ENCODE results near the gene SLC39A1. TPM values are rescaled to one million over a fixed set of nuclear protein-coding genes. Genes with fewer than 3 reads are reported as not detected.

SLC39A1 gene
- total and polyA plus RNA-seq, 2 experiments from 2014 or later = 87.3 to 220 TPM

- Mint-ChIP-seq H3K27me3 (ENCODE audit: insufficient read depth, low read depth, poor library complexity) (peaks cover 8% of the 10 kb centered on the region), H3K4me3 (no peak overlapping the region), H3K36me3 (ENCODE audit: low read depth) (peaks cover 76% of the 10 kb centered on the region), H3K9me3 (no peaks in the 10 kb centered on the region), H3K27ac (no peak overlapping the region), H3K4me1 (no peaks in the 10 kb centered on the region)
- DNase-seq (ENCODE audit: low spot score) (no peak), ATAC-seq (no peak)
- H3K36me3 ChIP-seq (ENCODE audit: insufficient read depth) = peaks cover 20% of the 10 kb centered on the region
- no peaks in the 10 kb centered on the region for H3K79me2 ChIP-seq (replicated peaks; ENCODE audit: insufficient read depth)
- H3K4me3 ChIP-seq = no peak overlapping the region
- no peaks in the 10 kb centered on the region for H3K4me1 ChIP-seq (ENCODE audit: insufficient read depth)
- no peak for TF ChIP-seq EZH2 (IDR thresholded peaks at IDR 0.05; ENCODE audit: low read depth, unreplicated experiment)
- TF ChIP-seq CREB1 (CRISPR knock-in tag; IDR thresholded peaks at IDR 0.05; ENCODE audit: low read depth) = no peak
- TF ChIP-seq CTCF (conservative IDR thresholded peaks at IDR 0.05; ENCODE audit: low read depth in 2 of 2) = no peak
- no peak for TF ChIP-seq ETS1 (IDR thresholded peaks at IDR 0.05)
- no peak for TF ChIP-seq JUNB (IDR thresholded peaks at IDR 0.05; ENCODE audit: unreplicated experiment)
- no peaks in the 10 kb centered on the region for H3K27me3 ChIP-seq (ENCODE audit: insufficient read depth)
- no peak overlapping the region for H3K4me2 ChIP-seq
- H4K20me1 ChIP-seq (replicated peaks; ENCODE audit: insufficient read depth) = no peaks in the 10 kb centered on the region; the same call in 1 of the 2 replicates
- H3F3A ChIP-seq (replicated peaks; ENCODE audit: low read depth) = no peaks in the 10 kb centered on the region
- H3K27ac ChIP-seq (ENCODE audit: low read depth) = no peak overlapping the region
- no peaks in the 10 kb centered on the region for H3K9me2 ChIP-seq (ENCODE audit: insufficient read depth)
- no peak overlapping the region for H2AFZ ChIP-seq
Observed at GRCh38 chr1:153936011-153936802, 27.1 kb downstream of the SLC39A1 start.

- H3K9me2 ChIP-seq (ENCODE audit: insufficient read depth) = no peaks in the 10 kb centered on the region
- DNase-seq (ENCODE audit: low spot score) (no peak), ATAC-seq (no peak)
- H3K4me3 ChIP-seq = no peak overlapping the region
- H3K36me3 ChIP-seq (ENCODE audit: insufficient read depth) = peaks cover 20% of the 10 kb centered on the region
- no peaks in the 10 kb centered on the region for H3K79me2 ChIP-seq (replicated peaks; ENCODE audit: insufficient read depth)
- Mint-ChIP-seq H3K27ac (no peak overlapping the region; the same call in 1 of the 2 replicates), H3K36me3 (ENCODE audit: low read depth) (peaks cover 76% of the 10 kb centered on the region), H3K9me3 (no peaks in the 10 kb centered on the region), H3K4me1 (no peaks in the 10 kb centered on the region), H3K27me3 (ENCODE audit: insufficient read depth, low read depth, poor library complexity) (peaks cover 8% of the 10 kb centered on the region), H3K4me3 (no peak overlapping the region)
- H3K4me1 ChIP-seq (ENCODE audit: insufficient read depth) = no peaks in the 10 kb centered on the region
- no peak overlapping the region for H3K4me2 ChIP-seq
- H2AFZ ChIP-seq = no peak overlapping the region
- no peaks in the 10 kb centered on the region for H3K27me3 ChIP-seq (ENCODE audit: insufficient read depth)
- H3K27ac ChIP-seq (ENCODE audit: low read depth) = no peak overlapping the region
- TF ChIP-seq POLR2AphosphoS5 (IDR thresholded peaks at IDR 0.05; ENCODE audit: low read depth) = no peak
- TF ChIP-seq JUNB (IDR thresholded peaks at IDR 0.05; ENCODE audit: unreplicated experiment) = no peak
- no peak for TF ChIP-seq EZH2phosphoT487 (IDR thresholded peaks at IDR 0.05; ENCODE audit: unreplicated experiment)
- TF ChIP-seq CTCF (conservative IDR thresholded peaks at IDR 0.05; ENCODE audit: low read depth in 2 of 2) = no peak
- TF ChIP-seq ZNF462 (CRISPR knock-in tag; IDR thresholded peaks at IDR 0.05) = no peak
- TF ChIP-seq NANOG (IDR thresholded peaks at IDR 0.05; ENCODE audit: borderline replicate concordance) = no peak
- H4K20me1 ChIP-seq (replicated peaks; ENCODE audit: insufficient read depth) = no peaks in the 10 kb centered on the region; the same call in 1 of the 2 replicates
- no peaks in the 10 kb centered on the region for H3F3A ChIP-seq (replicated peaks; ENCODE audit: low read depth)
Observed at GRCh38 chr1:153934746-153935145, 28.6 kb downstream of the SLC39A1 start.
